HepG2 (cell line): Measurements from ENCODE around the gene TNPO3. TPM values are rescaled to one million over a fixed set of nuclear protein-coding genes. Genes with fewer than 3 reads are reported as not detected.

Experiments used
- ATF2 ChIP-seq: sonication (generic); formaldehyde crosslinking; IDR thresholded peaks from 2 replicates; pipeline ENCODE4 v1.4.0; 2020; ENCODE audit warnings: missing genetic modification reagents
- MED1 ChIP-seq: sonication (generic); formaldehyde crosslinking; IDR thresholded peaks from 2 replicates; pipeline ENCODE4 v1.4.0; 2020; ENCODE audit warnings: missing genetic modification reagents
- NONO ChIP-seq, 2 experiments: fragments of 450-650 bp in 1 of 2; sonication (generic) in 1 of 2; formaldehyde crosslinking in 1 of 2; IDR thresholded peaks in 1 of 2; conservative IDR thresholded peaks in 1 of 2; 2 replicates each; pipeline versions ENCODE4 v1.6.1 to v1.8.0; 2017 to 2022; ENCODE audit warnings: mild to moderate bottlenecking in 1 of 2, missing genetic modification reagents in 1 of 2, moderate library complexity in 1 of 2
- POGK ChIP-seq: sonication (generic); formaldehyde crosslinking; conservative IDR thresholded peaks from 2 replicates; pipeline ENCODE4 v1.8.0; 2022; ENCODE audit warnings: mild to moderate bottlenecking, moderate library complexity, missing genetic modification reagents
- RERE ChIP-seq: IDR thresholded peaks from 2 replicates; pipeline ENCODE4 v1.6.1; 2016; ENCODE audit warnings: low read depth, missing genetic modification reagents, missing compliant biosample characterization
- ZBTB2 ChIP-seq: sonication (generic); formaldehyde crosslinking; IDR thresholded peaks from 2 replicates; pipeline ENCODE4 v1.8.0; 2022; ENCODE audit warnings: low read depth, missing genetic modification reagents
- ZHX2 ChIP-seq, 2 experiments: sonication (generic) in 1 of 2; formaldehyde crosslinking in 1 of 2; IDR thresholded peaks; 2 replicates each; pipeline versions ENCODE4 v1.6.1 to v1.9.0; 2014 to 2022; ENCODE audit warnings: antibody characterized with exemption in 1 of 2, borderline replicate concordance in 1 of 2, inconsistent platforms in 1 of 2, low read depth in 1 of 2, missing genetic modification reagents in 1 of 2
- ZNF333 ChIP-seq: sonication (generic); formaldehyde crosslinking; IDR thresholded peaks from 2 replicates; pipeline ENCODE4 v1.4.0; 2020; ENCODE audit warnings: mild to moderate bottlenecking, missing genetic modification reagents, borderline replicate concordance
- ZNF746 ChIP-seq: sonication (generic); formaldehyde crosslinking; IDR thresholded peaks from 2 replicates; pipeline ENCODE4 v1.8.0; 2022; ENCODE audit warnings: mild to moderate bottlenecking, missing genetic modification reagents
- ZSCAN9 ChIP-seq: IDR thresholded peaks from 2 replicates; pipeline ENCODE4 v1.6.1; 2016; ENCODE audit warnings: borderline replicate concordance
- polyA plus RNA-seq, 8 experiments: library from polyadenylated mRNA; depleted of rRNA in 3 of 8; stranded (reverse) in 7 of 8; unstranded in 1 of 8; fragments of >200 nt; fragmentation: Illumina TruSeq in 4 of 8; extraction: Trizol in 4 of 8; gene quantifications; 2 replicates each; pipeline versions ENCODE4 v1.2.1 to v1.2.3, GENCODE V29; 2011 to 2016; ENCODE audit warnings: low read depth in 4 of 8, missing spikeins in 1 of 8, mixed read lengths in 1 of 8; ENCODE audit not compliant: insufficient read depth in 1 of 8
- total RNA-seq, 5 experiments: library from RNA; depleted of rRNA; stranded (reverse); fragments of >200 nt; fragmentation: Illumina TruSeq; extraction: Trizol; gene quantifications; 2 replicates each; pipeline ENCODE4 v1.2.3, GENCODE V29; 2016; ENCODE audit warnings: low read depth in 1 of 5

The TNPO3 gene
- total and polyA plus RNA-seq, 2 of the 13 experiments (the other 11 are each of a cell fraction or from before 2014, with no cell fraction given), result 23.8 to 44.6 TPM

- no peak for TF ChIP-seq RERE (CRISPR knock-in tag)
- no peak for TF ChIP-seq ZNF333 (CRISPR knock-in tag)
- no peak for TF ChIP-seq NONO (IDR thresholded peaks at IDR 0.05)
- 0 out of 2 replicates have a peak, but pooled peaks have one; percentile 34 for TF ChIP-seq NONO (CRISPR knock-in tag; conservative IDR thresholded peaks at IDR 0.05)
- no peak for TF ChIP-seq MED1 (CRISPR knock-in tag)
- no peak; the same call in 1 of the 2 replicates for TF ChIP-seq POGK
- no peak for TF ChIP-seq ZBTB2 (CRISPR knock-in tag)
- TF ChIP-seq ZNF746 (CRISPR knock-in tag), result no peak
- no peak for TF ChIP-seq ZSCAN9 (CRISPR knock-in tag)
- TF ChIP-seq ATF2, result peak; percentile 44; the same call in 1 of the 2 replicates
- no peak for TF ChIP-seq ZHX2 (IDR thresholded peaks at IDR 0.05; ENCODE audit: low read depth)
- TF ChIP-seq ZHX2 (CRISPR knock-in tag; IDR thresholded peaks at IDR 0.05; ENCODE audit: borderline replicate concordance), result no peak
These were observed 36.6 kb upstream of the TNPO3 start (continued) for GRCh38 chr7:129091484-129092002.
